Upper lobe of left lung (tissue), 4 donors: ENCODE data around the gene NOP9.

Source experiments
- EP300 ChIP-seq, 4 donors: sonication (generic); formaldehyde crosslinking; IDR thresholded peaks; one replicate each; pipeline ENCODE4 v1.5.1; 2017; ENCODE audit warnings: antibody characterized with exemption in 4 of 4, control low read depth in 2 of 4
- POLR2A ChIP-seq, 4 donors: fragments of 450-650 bp; IDR thresholded peaks; one replicate each; pipeline ENCODE4 v1.5.1; 2016 to 2017; ENCODE audit warnings: antibody characterized with exemption in 4 of 4, mild to moderate bottlenecking in 2 of 4
- POLR2AphosphoS5 ChIP-seq, 2 donors: sonication (generic); formaldehyde crosslinking; IDR thresholded peaks; one replicate each; pipeline ENCODE4 v1.5.1; 2017; ENCODE audit warnings: antibody characterized with exemption in 2 of 2
- TF ChIP-seq, protein P1 (sequence below), 6 experiments: fragments of 450-650 bp in 4 of 6; fragments of 200-600 bp in 2 of 6; sonication (generic) in 2 of 6; IDR thresholded peaks; one replicate each; pipeline ENCODE4 v1.5.1; 2016 to 2019; ENCODE audit warnings: antibody characterized with exemption in 6 of 6

- TF ChIP-seq POLR2A (IDR thresholded peaks at IDR 0.05), result no peak
- TF ChIP-seq, protein P1, sequence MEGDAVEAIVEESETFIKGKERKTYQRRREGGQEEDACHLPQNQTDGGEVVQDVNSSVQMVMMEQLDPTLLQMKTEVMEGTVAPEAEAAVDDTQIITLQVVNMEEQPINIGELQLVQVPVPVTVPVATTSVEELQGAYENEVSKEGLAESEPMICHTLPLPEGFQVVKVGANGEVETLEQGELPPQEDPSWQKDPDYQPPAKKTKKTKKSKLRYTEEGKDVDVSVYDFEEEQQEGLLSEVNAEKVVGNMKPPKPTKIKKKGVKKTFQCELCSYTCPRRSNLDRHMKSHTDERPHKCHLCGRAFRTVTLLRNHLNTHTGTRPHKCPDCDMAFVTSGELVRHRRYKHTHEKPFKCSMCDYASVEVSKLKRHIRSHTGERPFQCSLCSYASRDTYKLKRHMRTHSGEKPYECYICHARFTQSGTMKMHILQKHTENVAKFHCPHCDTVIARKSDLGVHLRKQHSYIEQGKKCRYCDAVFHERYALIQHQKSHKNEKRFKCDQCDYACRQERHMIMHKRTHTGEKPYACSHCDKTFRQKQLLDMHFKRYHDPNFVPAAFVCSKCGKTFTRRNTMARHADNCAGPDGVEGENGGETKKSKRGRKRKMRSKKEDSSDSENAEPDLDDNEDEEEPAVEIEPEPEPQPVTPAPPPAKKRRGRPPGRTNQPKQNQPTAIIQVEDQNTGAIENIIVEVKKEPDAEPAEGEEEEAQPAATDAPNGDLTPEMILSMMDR (IDR thresholded peaks at IDR 0.05), result no peak
- TF ChIP-seq EP300 (IDR thresholded peaks at IDR 0.05), result no peak
- no peak for TF ChIP-seq POLR2AphosphoS5 (IDR thresholded peaks at IDR 0.05)
These were observed 32.1 kb upstream of the NOP9 start for GRCh38 chr14:24267516-24267915.
